GM12872 (cell line): ENCODE results near the gene CDKN2B-AS1.

Source experiments
- TF ChIP-seq, protein P1 (sequence below): IDR thresholded peaks from 3 replicates; pipeline ENCODE4 v1.5.1; 2011; ENCODE audit warnings: low read depth, mild to moderate bottlenecking, low read length, moderate library complexity; ENCODE audit not compliant: insufficient read depth

CDKN2B-AS1 gene

DNA sequence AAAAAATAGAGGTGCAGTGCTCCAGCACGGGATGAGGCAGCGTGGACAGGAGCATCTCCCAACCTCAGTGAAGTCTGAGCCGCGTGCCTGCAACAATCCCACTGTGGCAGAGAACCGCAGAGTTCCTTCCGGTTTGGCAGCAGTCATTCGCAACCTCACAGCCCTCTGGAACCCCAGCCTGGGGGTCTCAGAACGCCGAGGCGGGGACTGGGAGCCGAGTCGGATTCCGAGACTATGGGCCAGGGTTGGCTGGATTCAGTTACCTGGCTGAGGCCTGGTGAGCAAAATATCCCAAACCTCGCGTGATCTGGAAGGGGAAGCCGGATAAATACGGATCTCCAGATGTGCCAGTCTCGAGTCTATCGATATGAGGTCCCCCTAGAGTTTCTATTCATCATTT is 27.4 kb upstream of the CDKN2B-AS1 start:
- TF ChIP-seq, protein P1, sequence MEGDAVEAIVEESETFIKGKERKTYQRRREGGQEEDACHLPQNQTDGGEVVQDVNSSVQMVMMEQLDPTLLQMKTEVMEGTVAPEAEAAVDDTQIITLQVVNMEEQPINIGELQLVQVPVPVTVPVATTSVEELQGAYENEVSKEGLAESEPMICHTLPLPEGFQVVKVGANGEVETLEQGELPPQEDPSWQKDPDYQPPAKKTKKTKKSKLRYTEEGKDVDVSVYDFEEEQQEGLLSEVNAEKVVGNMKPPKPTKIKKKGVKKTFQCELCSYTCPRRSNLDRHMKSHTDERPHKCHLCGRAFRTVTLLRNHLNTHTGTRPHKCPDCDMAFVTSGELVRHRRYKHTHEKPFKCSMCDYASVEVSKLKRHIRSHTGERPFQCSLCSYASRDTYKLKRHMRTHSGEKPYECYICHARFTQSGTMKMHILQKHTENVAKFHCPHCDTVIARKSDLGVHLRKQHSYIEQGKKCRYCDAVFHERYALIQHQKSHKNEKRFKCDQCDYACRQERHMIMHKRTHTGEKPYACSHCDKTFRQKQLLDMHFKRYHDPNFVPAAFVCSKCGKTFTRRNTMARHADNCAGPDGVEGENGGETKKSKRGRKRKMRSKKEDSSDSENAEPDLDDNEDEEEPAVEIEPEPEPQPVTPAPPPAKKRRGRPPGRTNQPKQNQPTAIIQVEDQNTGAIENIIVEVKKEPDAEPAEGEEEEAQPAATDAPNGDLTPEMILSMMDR: no peak

DNA sequence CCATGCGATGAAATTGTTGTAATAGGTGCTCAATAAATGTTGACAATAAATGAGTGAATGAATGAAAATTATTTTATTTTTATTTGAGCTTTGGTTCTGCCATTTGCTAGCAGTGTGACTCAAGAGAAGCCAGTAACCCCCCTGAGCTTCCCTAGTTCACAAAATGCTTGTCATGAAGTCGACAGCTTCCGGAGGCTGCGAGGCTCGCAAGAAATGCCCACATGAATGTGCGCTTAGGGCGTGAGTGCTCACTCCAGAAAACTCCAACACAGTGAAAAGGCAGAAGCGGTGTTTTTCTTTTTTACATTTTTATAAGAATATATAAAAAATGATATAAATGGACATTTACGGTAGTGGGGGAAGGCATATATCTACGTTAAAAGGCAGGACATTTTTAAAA is 26.9 kb upstream of the CDKN2B-AS1 start:
- TF ChIP-seq, protein P1: no peak

DNA sequence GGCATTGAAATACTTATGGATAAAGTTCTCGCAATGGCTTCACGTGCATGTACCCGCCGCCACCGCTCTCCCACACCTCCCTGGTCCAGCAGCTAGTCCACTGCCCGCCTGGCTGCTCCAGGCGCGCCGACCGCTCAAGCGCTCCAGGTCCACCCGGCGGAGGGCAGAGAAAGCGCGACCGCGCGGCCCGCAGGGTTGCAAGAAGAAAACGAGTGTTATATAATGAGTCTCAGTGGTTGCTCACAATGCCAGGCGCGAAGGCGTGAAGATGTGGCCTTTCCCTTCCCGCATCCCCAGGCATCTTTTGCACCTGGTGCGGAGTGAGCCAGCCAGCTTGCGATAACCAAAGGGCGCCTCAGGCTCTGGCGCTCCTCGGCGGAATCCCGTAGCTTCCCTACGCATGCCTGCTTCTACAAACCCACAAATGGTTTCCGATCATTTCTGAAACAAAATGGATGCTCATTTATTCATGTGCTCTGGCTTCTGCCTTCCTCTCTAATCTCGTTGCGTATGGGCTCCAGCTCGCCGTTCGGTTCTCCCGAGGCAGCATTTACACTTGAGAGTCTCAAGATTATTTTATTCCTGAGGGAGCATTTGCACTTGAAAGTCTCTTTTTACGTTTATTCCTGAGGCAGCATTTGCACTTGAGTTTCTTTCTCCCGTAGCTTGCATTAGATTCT is 26.1 kb upstream of the CDKN2B-AS1 start:
- TF ChIP-seq, protein P1: no peak

DNA sequence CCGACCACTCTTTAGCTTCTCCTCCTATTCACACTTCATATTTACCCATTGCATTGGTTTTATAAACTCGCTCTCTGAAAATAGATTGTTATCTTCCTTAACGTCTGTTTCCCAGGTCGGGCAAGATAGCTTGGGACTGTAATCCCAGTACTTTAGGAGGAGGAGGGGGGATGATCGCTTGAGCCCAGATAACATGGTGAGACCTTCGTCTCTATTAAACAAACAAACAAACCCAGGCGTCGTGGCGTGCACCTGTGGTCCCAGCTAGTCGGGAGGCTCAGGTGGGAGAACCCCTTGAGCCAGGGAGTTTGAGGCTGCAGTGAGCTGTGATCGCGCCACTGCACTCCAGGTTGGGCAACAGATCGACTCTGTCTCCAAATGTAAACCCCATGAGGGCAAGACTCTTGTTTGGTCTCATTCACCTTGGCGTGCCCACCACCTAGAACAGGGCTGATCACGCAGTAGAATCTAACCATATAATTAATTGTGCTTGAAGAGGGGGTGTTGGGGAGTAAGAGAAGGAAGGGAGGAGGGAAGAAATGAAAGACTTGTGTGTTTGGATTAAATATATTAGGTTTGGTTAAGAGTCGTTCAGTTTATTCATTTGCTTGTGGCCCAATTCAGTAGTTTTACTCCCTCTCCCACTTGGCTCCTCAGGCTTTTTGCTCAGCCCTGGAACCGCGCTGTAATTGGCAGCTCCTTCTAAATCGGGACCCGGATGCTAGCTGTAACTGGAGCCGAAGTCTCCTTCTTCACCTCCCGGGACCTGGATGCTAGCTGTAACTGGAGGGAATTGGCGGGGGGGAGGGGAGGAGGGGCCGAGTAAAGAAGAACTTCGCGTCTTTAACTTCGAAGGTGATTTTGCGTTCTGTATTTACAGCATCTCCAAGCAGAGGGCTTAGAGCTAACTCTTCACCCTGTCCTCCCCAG is 25.3 kb upstream of the CDKN2B-AS1 start:
- TF ChIP-seq, protein P1: no peak

DNA sequence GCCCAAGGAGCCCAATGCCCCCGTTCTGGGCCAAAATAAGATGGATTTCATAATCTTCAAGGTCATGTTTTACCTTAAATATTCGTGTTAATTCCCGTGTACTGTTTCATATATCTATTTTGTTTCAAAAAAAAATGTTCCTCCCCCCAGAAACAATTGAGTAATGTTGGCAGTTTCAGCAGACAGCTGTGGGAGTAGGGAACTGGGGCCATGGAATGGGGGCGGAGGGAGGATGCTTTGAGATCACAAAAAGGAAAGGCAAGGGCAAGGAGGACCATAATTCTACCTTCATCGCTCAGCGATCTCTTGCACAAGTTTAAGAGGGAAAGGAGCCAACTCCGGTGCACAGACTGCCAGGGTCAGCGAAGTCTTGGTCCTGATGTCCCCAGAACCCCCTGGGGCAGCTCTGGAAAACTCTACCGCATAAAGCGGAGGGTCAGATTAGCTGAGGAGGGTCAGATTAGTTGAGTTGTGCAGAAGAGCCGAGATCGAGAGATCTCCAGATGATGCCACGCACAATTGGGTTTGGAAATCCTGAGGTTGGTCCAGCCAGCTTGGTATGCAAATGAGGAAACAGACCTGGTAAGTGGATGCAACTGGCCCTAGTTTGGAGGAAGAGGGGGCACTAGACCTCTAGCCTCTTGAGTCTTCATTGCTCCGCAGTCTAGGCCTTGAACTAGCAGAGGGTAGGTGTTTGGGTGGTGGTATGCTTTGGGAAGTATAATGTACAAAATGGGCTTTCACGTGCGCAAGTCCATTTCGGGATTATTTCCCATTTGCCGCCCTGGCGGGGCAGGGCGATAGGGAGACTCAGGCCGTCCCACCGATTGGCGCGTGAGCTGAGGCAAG is 24.4 kb upstream of the CDKN2B-AS1 start:
- TF ChIP-seq, protein P1: no peak

DNA sequence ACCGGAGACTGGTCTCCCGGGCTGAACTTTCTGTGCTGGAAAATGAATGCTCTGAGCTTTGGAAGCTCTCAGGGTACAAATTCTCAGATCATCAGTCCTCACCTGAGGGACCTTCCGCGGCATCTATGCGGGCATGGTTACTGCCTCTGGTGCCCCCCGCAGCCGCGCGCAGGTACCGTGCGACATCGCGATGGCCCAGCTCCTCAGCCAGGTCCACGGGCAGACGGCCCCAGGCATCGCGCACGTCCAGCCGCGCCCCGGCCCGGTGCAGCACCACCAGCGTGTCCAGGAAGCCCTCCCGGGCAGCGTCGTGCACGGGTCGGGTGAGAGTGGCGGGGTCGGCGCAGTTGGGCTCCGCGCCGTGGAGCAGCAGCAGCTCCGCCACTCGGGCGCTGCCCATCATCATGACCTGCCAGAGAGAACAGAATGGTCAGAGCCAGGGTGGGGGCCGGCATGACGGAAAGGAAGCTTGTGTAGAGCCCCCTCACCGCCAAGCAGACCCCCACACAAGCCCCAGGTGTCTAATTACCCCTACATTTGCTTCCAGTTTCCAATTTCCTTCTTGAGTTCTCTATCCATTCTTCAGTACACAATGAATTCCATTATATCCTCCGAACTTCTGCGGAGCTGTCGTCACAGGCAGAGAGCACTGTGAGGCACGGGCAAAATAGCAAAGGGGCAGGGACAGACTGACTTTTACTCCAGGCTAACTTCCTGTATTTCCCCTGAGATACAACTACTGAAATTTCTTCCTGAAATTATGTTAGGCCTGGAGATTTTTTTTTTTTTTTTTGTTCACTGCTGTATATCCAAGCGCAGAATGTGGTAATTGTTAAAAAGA is 23.6 kb upstream of the CDKN2B-AS1 start:
- TF ChIP-seq, protein P1: no peak
